ENCODE data around the gene PPP3CB.

GRCh38 chr10:73423309-73423708 is 72.5 kb downstream of the PPP3CB start:
- TF ChIP-seq POLR2A (IDR thresholded peaks at IDR 0.05) (no peak), CTCF (IDR thresholded peaks at IDR 0.05) (no peak), POLR2AphosphoS5 (IDR thresholded peaks at IDR 0.05) (no peak)

Measured in prostate gland (tissue), 2 donors.